GM19467 (cell line): Measurements from ENCODE around the gene GABRB2.
A peak's percentile ranks its signal among the peaks of the same experiment; 100 is the strongest.
"Not testable (repeated sequence)": the region's sequence is repeated elsewhere in the genome, so short reads cannot be mapped to it uniquely, and the experiment has no call there.

ENCODE experiments used
- ATAC-seq: cut with Tn5 transposase; IDR thresholded peaks from one replicate; pipeline ENCODE4 v1.9.1; 2021; ENCODE audit warnings: mild to moderate bottlenecking, moderate library complexity; ENCODE audit not compliant: unreplicated experiment

GABRB2 gene

GRCh38 chr5:161546470-161547301 lies at the start of gene GABRB2:
Gene GABRB2 (minus strand): TSS chr5:161546725. CDS start chr5:161546643, 82 bp downstream.
- peak; percentile 78 for ATAC-seq

DNA sequence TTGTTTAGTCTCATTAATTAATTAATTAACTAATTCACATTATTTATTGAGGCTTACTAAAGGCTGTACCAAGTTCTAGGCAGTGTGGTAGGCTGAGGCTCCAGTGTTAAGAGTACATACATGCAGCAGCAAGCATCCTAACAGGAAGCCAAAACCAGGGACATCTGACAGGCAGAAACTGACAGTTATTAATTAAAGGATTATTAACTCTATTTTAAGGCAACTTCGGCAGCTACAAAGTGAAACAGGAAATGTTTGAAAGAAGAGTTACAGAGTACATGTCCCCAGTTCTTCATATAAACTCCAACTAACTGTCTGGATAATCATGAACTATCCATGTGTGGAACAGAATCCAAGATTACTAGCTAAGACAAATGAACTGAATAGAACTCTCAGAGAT lies 39.3 kb upstream of the GABRB2 start:
- peak; percentile 70 for ATAC-seq

DNA sequence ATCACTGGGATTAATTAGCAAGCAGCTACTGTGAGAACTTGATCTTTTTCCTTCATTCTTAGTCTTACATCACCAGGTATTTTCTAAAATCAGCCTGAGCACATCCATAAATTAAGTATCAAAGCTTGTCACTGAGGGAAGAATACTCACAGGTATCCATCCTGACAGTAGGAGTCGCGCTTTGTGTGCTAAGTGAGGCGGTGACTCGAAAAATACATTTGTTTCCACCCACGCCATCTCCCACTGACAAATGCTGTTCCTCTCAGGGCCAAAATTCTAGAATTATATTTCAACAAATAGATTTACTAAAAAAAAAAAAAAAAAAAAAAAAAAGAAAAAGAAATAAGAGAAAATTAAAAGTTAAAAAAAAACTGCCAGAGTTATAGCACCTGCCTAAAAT lies 34.1 kb upstream of the GABRB2 start:
- ATAC-seq = no peak

- no peak for ATAC-seq
These were observed 26.4 kb upstream of the GABRB2 start for GRCh38 chr5:161572914-161573313.

DNA sequence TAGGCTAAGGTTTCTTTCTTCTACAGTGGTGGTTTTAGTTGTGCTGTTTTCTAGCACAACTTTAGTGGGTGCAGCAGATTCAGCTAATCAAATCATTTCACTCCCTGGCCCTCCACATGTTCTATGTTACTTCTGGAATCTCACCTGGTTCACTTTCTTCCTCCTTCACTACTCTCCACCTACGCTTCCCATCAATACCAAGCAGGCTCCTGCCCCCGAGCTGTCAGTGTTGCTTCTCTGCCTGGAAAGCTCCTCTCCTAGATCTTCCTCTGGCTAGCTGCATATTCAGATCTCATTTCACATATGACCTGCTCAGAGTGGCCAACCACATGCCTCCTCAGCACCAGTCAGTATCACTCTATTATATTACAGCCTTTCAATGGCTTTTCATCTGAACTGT lies 19.6 kb upstream of the GABRB2 start:
- ATAC-seq = no peak

GRCh38 chr5:161562446-161562845 lies 15.9 kb upstream of the GABRB2 start:
- ATAC-seq = no peak

DNA sequence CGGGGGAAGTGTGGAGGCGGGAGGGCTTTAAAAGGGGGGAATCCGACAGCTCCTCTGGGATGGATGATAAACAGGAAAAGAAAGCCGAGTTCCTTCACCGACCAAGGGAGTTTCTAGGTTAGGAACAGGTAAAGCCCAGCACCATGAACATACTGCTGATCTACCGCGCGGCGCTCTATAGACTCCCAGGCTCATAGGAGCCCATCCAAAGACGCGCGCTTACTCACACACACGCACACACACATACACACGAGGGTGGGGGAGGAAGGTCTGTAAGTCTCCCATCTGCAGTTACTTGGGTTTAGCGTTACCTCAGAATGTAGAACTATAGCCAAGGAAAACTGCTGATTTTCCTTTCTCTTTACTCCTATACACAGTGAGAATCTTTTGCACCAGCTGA lies 2.6 kb upstream of the GABRB2 start:
- ATAC-seq = no peak

DNA sequence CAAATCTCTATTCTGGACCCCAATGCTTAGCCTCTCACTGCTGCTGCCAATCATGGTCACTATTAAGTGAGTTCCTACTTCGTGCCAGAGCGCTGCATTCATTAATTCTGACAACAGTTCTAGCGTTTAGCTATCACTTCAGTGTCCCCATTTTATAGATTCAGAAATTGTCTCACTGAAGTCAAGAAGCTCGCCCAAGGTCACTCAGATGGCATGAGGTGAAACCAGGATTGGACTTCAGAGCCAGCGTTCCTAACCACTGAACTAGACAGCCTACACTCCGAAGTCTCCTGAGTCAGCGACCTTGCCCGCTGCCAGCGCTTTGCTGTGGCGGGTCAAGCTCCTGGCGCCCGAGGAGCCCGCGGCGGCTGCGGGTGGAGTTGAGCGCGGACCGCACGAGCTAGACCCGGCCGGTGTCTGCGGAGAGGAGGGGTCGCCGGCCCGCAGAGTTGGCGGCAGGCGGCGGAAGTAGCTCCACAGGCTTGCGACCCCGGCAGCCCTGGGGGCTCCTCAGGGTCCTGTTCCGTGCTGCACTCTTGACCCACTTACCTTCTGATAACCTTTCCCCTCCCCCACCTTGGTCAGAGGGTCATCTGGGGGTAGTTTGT lies 2.1 kb upstream of the GABRB2 start:
- no peak for ATAC-seq

- no peak for ATAC-seq
These were observed 1.4 kb upstream of the GABRB2 start for GRCh38 chr5:161547738-161548486.

- no peak for ATAC-seq
These were observed 847 bp upstream of the GABRB2 start for GRCh38 chr5:161547406-161547737.

DNA sequence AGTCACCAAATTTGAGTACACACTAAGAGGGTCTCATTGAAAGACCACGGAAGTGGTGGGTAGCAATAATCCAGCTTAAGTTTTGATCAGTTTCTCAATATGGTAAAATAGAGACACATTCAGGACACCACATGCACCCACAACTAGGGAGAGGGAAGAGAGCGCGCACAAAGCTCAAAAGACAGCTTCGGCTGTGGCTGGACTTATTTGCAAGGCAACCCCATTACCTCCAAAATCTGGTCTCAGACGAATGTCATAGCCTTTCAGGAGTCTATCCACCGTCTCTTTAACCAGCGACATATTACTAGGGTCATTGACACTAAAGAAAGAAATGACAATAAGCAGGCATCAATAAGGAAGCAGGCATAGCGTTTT lies 443 bp downstream of the GABRB2 start:
- ATAC-seq = no peak

GRCh38 chr5:161545344-161546094 lies 1.0 kb downstream of the GABRB2 start:
- no peak for ATAC-seq

DNA sequence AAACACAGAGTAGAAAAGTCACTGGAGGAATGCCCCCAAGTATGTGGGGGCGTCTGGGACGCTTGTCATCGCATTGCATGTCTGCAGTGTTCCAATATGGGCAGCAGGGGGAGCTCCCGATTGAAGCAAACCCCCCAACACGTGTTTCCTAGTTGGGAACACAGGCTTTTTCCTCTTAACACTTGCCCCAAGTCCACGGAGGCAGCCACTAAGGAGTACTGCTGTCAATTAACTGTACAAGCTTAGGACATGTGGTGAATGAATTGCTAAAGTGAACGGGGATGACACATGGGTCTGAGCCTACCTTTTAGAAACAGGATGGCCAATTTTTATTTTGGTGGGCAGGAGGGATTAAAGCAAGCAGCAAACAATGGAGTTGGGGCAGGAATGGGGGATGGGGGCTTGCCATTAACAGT lies 2.2 kb downstream of the GABRB2 start:
- peak; percentile 38 for ATAC-seq

DNA sequence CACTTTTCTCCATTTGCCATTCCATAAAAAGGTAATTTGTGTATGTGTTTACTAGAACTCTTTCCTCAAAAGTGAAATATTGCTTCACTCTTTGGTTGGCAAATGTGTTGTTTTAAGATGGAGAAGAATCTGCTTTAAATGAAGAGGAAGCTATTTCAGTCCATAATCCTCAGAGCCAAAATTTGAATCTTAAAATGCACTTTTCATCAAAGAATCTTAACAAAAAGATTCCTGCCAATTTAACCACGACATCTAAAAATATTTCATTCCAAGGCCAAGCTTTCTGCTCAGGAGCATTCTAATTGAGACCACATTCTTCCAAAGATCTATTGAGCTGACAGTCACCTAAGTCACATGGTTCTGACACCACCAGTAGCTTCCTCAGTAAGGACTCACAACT lies 7.5 kb downstream of the GABRB2 start:
- no peak for ATAC-seq

DNA sequence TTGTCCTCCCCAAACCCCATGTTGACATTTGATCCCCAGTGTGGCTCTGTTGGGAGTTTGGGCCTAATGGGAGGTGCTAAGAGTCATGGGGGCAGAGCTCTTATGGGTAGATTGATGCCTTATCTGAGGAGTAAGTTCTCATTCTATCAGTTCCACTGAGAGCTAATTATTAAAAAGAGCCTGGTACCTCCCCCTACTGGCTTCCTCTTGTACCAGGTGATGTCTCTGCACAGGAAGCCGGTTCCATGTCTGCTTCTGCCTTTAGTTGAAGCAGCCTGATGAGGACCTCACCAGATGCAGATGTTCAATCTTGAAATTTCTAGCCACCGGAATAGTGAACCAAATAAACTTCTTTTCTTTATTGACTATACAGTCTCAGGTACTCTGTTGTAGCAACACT lies 10.8 kb downstream of the GABRB2 start:
- no peak for ATAC-seq

GRCh38 chr5:161530700-161531099 lies 15.8 kb downstream of the GABRB2 start:
- no peak for ATAC-seq

GRCh38 chr5:161513942-161514341 lies 32.6 kb downstream of the GABRB2 start:
- no peak for ATAC-seq

DNA sequence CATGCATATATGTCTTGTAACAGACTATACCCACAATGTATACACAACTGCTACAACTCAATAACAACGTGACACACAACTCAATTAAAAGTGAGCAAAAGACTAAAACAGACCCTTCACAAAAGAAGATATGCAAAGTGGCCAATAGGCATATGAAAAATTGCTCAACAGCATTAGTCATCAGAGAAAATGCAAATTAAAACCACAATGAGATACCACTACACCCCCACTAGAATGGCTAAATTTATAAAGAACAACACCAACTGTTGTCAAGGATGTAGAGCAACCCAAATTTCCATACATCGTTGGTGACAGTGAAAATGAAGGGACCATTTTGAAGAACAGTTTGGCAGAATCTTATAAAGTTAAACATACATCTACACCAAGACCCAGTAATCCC lies 38.9 kb downstream of the GABRB2 start:
- ATAC-seq = no peak

- ATAC-seq = not testable (repeated sequence)
These were observed 41.4 kb downstream of the GABRB2 start for GRCh38 chr5:161505160-161505559.

DNA sequence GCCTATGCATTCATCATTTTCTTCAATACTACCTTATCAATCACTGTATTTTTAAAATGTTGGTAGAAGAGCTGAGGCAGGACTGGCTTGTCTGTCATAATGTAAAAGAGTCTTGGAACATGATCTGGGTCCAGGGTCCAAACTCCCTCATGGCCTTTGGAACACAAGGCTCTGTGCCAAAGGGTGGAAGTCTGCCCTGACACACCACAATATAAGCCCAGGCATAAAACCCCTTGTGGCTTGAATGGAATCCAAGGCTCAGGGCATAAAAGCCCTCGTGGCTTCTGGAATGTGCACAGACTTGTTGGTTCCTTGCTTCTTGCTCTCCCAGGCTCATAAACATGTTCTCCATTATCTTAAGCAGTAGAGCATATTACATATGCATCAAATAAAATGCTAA lies 48.0 kb downstream of the GABRB2 start:
- ATAC-seq = no peak

DNA sequence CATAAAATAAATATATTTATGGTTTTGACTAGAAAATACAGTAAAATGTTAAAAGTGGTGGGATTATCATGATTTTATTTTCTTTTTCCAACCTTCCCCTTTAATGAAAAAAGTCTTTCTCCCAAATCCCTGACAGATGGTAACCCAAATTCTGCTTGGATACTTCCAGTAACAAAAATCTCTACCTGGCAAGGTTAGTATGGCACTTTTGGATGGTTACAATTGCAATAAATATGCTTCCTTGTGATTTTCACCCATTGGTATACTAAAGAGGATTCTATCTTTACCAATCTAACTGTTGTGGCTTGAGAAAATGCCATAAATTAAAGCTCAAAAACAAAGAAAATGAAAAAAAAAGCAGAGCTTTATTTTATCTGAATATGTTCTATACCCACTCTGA lies 62.8 kb downstream of the GABRB2 start:
- ATAC-seq = no peak
